GM10266 (cell line): Measurements from ENCODE around the gene NRAP.

Experiments used
- DNase-seq: peaks from one replicate; pipeline ENCODE4 v3.0.0; 2012; ENCODE audit errors: extremely low spot score
- CTCF ChIP-seq: IDR thresholded peaks from 2 replicates; pipeline ENCODE4 v1.5.1; 2012; ENCODE audit warnings: mild to moderate bottlenecking, low read depth; ENCODE audit not compliant: control insufficient read depth, insufficient read depth; ENCODE audit errors: missing control alignments

Gene NRAP

GRCh38 chr10:113631684-113632367 is 32.0 kb downstream of the NRAP start:
- DNase-seq = no peak
- TF ChIP-seq CTCF = no peak

GRCh38 chr10:113630929-113631533 is 32.8 kb downstream of the NRAP start:
- no peak for DNase-seq
- no peak for TF ChIP-seq CTCF

GRCh38 chr10:113628607-113629153 is 35.2 kb downstream of the NRAP start:
- no peak for DNase-seq
- no peak for TF ChIP-seq CTCF

GRCh38 chr10:113627836-113628235 is 36.0 kb downstream of the NRAP start:
- TF ChIP-seq CTCF = no peak
- no peak for DNase-seq

- DNase-seq = no peak
- no peak for TF ChIP-seq CTCF
These were observed 37.0 kb downstream of the NRAP start for GRCh38 chr10:113626809-113627355.

- no peak for TF ChIP-seq CTCF
These were observed 38.2 kb downstream of the NRAP start for GRCh38 chr10:113625461-113626186.

GRCh38 chr10:113622831-113623230 is 41.0 kb downstream of the NRAP start:
- TF ChIP-seq CTCF = no peak

More at GRCh38 chr10:113625461-113626186, 38.2 kb downstream of the NRAP start:
- DNase-seq = no peak

More at GRCh38 chr10:113622831-113623230, 41.0 kb downstream of the NRAP start:
- DNase-seq = no peak
